ENCODE measurements around the gene SGCE.

SGCE gene

GRCh38 chr7:94575646-94576045 is 80.3 kb downstream of the SGCE start:
- FAIRE-seq (no peak), DNase-seq (ENCODE audit: low spot score) (no peak)

DNA sequence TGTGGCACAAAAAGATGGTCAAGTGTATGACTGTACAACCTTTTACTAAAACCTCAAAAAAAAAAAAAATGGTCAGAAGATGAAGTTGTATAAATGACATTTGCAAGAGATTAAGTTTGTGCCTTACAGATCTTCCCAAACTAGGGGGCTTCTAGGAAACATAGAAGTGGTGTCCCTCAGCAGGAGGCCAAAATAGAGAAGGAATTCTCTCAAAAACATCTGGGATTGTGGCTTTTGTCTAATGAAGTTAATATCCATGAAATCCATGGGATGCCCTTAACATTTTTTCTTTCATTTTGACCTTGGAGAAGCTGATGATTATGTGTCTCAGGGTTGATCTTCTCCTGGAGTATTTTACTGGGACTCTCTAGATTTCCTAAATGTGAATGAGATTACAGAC is 84.1 kb downstream of the SGCE start:
- DNase-seq (ENCODE audit: low spot score) (no peak), FAIRE-seq (no peak)

- DNase-seq (ENCODE audit: low spot score) (no peak), FAIRE-seq (no peak)
Measured at GRCh38 chr7:94567396-94567795, 88.5 kb downstream of the SGCE start.

DNA sequence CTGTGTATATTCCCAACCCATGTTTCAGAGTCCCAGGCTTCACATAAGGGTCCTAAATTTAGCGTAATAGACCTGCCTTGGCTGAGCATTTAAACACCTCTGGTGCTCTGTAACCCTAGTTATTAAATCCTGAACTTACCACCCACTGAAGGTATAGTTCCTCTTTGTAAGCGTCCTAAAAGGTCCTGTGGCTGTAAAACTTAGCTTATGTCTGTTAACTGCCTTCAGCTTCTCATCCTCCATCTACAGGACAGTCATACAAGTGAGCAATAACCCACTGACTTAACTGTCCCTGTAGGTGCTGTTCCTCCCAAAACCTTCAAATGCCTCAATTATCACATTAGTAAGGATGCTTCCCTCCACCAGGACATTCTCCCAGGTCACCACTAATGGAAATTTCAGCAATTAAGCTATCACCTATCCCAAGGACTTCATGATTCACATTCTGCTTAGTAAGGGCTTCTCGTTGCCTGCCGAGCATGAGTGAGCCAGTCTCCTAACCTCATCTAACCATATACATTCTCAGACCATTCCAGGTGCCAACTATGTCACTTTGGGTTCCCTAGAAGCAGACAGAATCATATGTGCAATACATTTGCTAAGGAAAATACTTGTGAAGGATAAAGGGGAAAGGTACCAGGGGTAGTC is 90.6 kb downstream of the SGCE start:
- no peak for DNase-seq (ENCODE audit: low spot score)

DNA sequence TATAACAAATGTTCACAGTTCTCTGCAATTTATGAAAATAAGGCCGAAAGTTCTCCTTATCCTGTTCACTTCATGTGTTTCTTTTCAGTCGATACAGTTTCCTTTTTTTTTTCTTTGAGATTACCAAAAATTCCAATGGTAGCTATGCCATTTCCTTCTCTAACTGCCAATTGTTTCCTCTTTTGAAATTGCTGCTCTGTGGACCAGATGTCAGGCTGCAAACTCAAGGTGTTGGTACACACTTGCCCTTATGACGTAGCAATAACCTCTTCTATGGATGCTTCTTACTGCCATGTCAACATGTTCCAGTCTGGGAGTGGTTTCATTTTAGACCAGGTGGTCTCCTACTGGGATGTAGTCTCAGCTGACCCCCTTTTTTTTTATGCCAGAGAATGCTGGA is 93.4 kb downstream of the SGCE start:
- FAIRE-seq, result no peak
- DNase-seq (ENCODE audit: low spot score), result no peak

More for the DNA sequence above, 90.6 kb downstream of the SGCE start:
- FAIRE-seq, result no peak

DNA sequence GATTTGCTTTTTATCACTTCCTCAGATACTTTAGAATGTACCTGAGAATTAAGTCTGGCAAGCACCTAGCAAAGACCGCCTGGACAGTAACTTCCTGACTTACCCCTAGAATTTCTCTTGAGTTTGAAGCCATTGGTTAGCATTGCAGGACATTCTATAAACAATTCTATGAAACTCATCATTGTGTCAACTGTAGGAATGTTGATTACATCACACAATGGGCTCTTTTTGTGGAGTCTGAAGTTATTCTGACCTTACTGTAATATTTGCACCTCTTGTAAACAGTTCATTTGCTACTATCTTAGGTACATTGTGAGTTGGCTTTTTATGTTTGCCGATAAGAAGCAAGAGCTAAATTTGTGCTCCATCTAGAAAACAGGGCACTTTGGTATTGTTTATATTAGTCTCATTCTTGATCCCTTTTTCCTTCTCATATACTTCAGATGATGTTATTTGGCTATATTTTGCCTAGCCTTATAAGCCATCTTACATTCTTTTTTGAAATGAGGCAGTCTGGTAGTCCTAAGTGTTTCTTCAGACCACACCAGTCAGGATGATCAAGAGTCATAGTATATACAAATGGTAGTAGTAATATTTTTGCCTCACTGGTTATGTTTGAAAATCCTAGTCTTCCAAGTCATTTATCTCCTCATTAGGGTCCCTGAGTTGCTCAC is 94.0 kb downstream of the SGCE start:
- FAIRE-seq (no peak), DNase-seq (ENCODE audit: low spot score) (no peak)

GRCh38 chr7:94559972-94560371 is 96.0 kb downstream of the SGCE start:
- DNase-seq (ENCODE audit: low spot score) (no peak), FAIRE-seq (no peak)

DNA sequence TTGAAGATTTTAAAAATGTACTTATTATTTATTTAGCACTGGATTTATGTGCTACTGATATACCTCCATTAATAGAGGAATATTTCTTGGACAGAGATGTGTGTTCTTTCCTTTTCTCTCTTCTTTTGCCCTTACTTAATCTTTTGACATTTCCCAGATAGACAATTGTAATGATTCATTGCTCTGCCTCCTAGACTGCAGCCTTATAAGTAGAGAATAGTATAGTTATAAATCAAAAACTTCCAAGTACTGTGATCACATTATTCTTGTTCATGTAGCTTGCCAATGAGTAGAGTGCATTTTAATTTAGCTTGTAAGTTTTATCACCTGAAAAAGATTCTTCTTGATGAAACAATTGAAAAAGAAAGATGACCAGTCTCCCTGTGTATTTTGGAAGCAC is 98.7 kb downstream of the SGCE start:
- no peak for DNase-seq (ENCODE audit: low spot score)
- no peak for FAIRE-seq

DNA sequence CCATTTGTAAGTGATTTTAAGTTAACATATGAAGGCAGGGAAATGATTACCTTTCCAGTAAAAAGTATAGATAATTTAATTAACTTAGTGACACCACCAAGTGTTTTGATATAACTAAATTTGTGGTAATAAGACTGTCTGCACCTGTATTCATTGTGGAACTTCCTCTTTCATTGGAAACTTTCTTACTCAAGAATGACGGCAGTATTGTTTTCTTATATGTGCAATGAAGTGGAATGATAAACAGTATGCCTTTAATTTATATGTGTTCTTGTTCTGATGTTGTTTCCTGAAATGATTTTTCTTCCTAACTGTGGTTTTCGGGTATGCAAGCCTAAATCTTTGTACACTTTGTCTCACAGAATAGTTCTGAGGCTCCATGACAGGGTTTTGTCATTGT is 99.9 kb downstream of the SGCE start:
- FAIRE-seq, result no peak

GRCh38 chr7:94547126-94547525 is 108.8 kb downstream of the SGCE start:
- no peak for DNase-seq (ENCODE audit: low spot score)
- FAIRE-seq, result no peak

More for the DNA sequence above, 99.9 kb downstream of the SGCE start:
- DNase-seq (ENCODE audit: low spot score), result no peak

GRCh38 chr7:94540428-94540827 is 115.5 kb downstream of the SGCE start:
- FAIRE-seq, result no peak
- DNase-seq (ENCODE audit: low spot score), result no peak
